Head of caudate nucleus (tissue), 42 donors: Measurements from ENCODE around the gene B3GALT5.

Source experiments
- DNase-seq, 42 donors: peaks; one replicate each; pipeline versions ENCODE4 v3.0.0 to v3.0.0-alpha.2; 2020 to 2021; ENCODE audit warnings: mixed read lengths in 7 of 42
- intact Hi-C: fragments of 100-400 bp; cut with DNase I; formaldehyde crosslinking; loops from one replicate; pipeline ENCODE4 v1.15.0; 2022

B3GALT5 gene

DNA sequence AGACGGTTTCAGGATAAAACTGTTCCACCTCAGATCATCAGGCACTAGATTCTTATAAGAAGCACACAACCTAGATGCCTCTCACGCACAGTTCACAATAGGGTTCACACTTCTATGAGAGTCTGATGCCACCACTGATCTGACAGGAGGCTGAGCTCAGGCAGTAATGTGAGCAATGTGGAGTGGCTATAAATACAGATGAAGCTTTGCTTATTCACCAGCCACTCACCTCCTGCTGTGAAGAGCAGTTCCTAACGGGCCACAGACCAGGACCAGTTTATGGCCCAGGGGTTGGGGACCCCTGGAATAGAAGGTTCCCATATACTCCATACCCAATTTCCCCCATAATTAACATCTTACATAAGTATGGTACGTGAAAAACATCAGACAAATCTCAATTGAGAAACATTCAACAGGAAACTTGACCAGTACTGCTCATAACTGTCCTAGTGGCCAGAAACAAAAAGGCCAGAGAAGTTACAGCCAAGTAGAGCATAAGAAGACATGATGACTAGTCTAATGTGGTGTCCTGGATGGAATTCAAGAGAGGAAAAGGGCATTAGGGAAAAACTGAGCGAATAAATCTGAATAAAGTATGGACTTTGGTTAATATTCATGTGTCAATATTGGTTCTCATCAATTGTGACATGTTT, 107.5 kb downstream of the B3GALT5 start:
- DNase-seq, result no peak
- intact Hi-C loops, result no loop called here

DNA sequence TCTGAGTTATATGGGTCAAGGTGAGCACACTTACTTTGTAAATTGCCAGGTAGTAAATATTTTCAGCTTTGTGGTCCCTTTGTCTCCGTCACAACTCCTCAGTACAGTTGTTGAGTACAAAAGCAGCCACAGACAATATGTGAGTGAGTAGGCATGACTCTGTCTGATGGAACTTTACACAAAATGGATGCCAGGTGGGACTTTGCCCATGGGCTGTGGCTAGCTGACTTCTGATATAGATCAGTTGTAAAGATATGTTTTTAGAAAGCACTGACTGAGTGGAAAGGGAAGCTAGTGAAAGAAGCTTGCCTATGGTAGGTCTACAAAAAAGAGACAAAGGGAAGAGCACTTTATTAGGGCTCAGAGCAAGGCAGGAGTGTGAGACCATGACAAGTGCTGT, 109.1 kb downstream of the B3GALT5 start:
- no peak for DNase-seq
- intact Hi-C loops, result no loop called here
